HG02943 (cell line): Measurements from ENCODE around the gene PITX1.
"Not testable (repeated sequence)": the region's sequence is repeated elsewhere in the genome, so short reads cannot be mapped to it uniquely, and the experiment has no call there.

Experiments
- ATAC-seq: cut with Tn5 transposase; IDR thresholded peaks from one replicate; pipeline ENCODE4 v1.9.1; 2021; ENCODE audit warnings: mild to moderate bottlenecking, low read depth, moderate library complexity; ENCODE audit not compliant: unreplicated experiment

The PITX1 gene

GRCh38 chr5:135012033-135012588 lies 21.9 kb downstream of the PITX1 start:
- no peak for ATAC-seq

DNA sequence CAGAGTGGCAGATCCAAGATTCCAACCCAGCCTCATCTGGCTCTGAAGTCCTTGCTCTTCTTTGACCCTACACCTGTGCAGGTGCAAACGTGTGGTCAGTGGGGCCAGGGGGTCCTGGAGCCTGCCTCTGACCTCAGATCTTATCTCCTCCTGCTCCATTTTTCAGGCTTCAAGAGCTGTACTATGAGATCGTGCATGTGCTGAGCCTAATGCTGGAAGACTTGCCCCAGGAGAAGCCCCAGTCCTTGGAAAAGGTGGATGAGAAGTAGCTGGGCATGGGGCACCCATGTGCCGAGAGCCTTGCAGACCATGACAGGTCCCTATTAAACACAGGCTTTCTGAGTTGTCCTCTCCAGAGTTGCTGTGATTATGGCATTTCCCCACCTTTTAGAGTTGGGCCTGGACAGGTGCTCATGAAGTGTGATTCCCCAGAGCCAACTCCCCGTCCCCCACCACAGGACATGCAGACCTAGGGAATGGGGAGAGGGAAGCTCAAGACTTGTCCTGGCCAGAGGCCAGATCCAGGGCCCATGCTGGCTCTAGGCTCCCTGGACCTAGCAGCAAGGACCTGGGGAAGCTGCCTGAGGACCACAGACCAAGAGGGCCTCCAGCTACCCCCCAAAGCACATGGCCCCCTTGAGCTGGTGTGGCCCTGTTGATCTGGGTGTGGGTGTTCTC lies 22.5 kb downstream of the PITX1 start:
- no peak for ATAC-seq

- no peak for ATAC-seq
Observed at GRCh38 chr5:135010502-135011354, 23.3 kb downstream of the PITX1 start.

GRCh38 chr5:135009736-135010501 lies 24.1 kb downstream of the PITX1 start:
- no peak for ATAC-seq

- ATAC-seq, result no peak
Observed at GRCh38 chr5:135008981-135009735, 24.9 kb downstream of the PITX1 start.

GRCh38 chr5:135008556-135008955 lies 25.5 kb downstream of the PITX1 start:
- ATAC-seq, result no peak

- ATAC-seq, result no peak
Observed at GRCh38 chr5:135007749-135008363, 26.2 kb downstream of the PITX1 start.

DNA sequence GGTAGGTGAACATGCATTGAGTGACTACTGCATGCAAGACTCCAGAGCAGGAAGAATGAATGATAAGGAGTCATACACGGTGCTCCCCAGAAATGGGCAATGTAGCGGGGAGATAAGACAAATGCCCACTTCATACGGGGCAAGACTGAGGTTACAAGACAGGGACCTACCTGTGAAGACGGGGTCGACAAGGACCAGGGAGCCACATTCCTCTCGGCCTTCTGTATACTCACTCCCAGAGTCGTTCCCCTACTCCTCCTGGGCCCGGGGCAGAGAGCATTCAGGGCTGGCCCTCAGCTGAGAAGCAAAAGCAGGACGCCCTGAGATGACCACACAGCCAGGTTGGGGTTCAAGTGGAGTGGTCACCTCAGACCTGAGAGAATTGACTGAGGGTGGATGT lies 26.7 kb downstream of the PITX1 start:
- no peak for ATAC-seq

- ATAC-seq, result no peak
Observed at GRCh38 chr5:135005076-135005475, 29.0 kb downstream of the PITX1 start.

DNA sequence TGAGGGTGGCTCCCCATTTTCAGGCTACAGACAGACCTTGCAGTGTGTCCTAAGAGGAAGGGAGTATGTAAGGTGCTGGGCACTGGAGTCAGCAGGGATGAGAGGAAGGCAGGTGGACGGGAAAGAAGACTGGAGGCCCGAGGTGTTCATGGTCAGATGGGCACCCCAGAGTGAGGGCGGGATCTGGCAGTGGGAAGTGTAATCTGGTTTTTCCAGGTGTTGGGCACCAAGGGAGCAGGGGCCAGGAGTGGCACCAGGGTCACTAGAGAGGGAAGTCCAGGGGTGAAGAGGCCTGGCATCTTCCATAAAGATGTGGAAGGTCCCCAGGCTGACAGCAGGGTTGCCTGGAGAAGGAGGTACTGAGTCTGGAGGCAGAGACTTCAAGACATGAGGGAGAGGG lies 29.7 kb downstream of the PITX1 start:
- ATAC-seq, result no peak

DNA sequence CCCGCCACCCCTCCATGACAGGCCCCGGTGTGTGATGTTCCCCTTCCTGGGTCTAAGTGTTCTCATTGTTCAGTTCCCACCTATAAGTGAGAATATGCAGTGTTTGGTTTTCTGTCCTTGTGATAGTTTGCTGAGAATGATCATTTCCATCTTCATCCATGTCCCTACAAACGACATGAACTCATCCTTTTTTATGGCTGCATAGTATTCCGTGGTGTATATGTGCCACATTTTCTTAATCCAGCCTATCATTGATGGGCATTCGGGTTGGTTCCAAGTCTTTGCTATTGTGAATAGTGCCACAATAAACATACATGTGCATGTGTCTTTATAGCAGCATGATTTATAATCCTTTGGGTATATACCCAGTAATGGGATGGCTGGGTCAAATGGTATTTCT lies 36.0 kb downstream of the PITX1 start:
- ATAC-seq, result not testable (repeated sequence)

DNA sequence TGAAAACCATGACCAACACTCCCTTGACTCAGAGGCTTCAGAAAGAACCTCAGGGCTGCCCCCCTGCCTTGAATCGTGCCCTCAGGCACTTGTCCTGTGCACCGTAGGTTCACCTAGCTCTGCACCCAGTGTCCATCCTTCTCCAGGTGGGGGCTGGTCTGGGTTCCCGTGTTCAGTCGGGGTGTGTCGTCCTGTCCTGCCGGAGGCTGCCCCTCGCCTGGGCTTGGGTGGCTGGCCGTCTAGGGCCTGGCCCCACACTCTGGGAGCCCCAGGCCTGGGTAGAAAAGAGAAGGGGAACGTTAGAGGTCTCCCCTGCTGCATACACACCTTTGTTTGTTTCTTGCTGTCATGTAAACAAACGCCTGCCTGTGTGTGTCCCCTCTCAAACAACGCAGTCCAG lies 37.0 kb downstream of the PITX1 start:
- ATAC-seq, result no peak

GRCh38 chr5:134995850-134996402 lies 38.1 kb downstream of the PITX1 start:
- ATAC-seq, result no peak

DNA sequence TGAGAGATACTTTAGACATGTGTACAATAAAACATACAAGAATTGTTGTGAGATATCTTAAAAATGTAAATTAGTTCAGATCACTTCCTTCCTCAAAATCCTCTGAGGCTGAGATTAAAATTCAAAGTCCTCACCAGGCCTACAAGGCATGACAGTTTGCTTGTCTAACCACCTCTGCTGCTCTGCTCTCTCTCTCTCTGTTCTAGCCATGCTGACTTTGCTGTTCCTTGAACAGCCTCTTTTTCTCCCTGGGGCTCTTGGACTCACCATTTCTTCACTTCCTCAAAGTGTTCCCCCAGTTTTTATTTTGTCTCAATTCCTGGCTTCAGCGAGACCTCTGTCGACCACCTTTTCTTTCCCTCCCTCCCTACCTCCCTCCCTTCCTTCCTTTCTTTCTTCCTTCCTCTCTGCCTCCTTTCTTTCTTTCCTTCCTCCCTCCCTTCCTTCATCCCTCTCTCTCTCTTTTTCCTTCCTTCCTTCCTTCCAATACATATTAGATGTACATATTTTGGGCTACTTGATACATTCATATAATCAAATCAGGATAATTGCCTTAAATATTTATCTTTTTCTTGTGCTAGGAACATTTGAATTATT lies 39.4 kb downstream of the PITX1 start:
- ATAC-seq, result no peak

DNA sequence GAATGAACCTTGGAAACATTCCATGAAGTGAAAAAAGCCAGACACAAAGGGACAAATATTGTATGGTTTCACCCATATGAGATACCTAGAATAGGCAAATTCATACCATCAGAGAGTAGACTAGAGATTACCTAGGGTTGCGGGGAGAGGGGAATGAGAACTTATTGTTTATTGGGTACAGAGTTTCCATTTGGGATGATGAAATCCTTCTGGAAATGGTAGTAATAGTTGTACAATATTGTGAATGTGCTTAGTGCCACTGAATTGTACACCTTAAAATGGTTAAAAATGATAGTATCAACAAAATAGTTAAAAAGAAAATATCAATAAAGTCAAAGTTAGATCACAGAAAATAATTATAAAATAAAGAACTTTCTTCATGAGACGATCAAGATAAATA lies 40.9 kb downstream of the PITX1 start:
- ATAC-seq, result no peak

DNA sequence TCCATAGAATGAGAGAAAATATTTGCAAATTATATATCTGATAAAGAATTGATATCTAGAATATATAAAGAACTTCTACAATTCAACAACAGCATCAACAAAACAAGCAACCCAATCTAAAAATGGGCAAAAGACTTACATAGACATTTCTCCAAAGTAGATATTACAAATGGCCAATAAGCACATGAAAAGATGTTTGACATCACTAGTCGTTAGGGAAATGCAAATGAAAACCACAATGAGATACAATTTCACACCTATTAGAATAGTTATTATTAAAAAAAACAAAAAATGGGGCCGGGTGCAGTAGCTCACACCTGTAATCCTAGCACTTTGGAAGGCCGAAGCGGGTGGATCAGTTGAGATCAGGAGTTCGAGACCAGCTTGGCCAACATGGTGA lies 41.9 kb downstream of the PITX1 start:
- ATAC-seq, result no peak

DNA sequence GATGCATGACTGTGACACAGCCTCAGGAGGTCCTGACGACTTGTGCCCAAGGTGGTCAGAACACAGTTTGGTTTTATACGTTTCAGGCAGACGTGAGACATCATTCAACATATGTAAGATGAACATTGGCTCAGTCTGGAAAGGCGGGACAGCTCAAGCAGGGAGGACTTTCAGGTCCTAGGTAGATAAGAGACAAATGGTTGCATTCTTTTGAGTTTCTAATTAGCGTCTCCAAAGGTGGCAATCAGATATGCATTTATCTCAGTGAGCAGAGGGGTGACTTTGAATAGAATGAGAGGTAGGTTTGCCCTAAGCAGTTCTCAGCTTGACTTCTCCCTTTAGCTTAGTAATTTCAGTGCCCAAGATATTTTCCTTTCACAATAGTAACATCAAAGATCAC lies 43.8 kb downstream of the PITX1 start:
- not testable (repeated sequence) for ATAC-seq

DNA sequence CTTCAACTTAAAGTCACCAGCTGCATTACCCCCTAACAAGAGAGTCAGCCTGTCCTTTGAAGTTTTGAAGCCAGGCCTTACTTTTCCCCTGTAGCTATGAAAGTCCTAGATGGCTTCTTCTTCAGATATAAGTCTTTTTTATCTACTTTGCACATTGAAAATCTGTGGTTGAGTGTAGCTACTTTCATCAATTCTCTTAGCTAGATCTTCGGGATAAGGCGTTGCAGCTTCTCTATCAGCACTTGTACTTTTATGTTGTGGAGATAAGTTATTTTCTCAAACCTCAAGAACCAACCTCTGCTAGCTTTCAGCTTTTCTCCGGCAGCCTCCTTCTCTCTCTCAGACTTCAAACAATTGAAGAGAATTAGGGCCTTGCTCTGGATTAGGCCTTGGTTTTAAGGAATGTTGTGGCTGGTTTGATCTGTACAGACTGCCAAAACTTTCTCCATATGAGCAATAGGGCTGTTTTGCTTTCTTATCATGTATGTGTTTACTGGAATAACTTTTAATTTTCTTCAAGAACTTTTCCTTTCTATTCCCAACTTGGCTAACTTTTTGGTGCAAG lies 44.7 kb downstream of the PITX1 start:
- no peak for ATAC-seq

DNA sequence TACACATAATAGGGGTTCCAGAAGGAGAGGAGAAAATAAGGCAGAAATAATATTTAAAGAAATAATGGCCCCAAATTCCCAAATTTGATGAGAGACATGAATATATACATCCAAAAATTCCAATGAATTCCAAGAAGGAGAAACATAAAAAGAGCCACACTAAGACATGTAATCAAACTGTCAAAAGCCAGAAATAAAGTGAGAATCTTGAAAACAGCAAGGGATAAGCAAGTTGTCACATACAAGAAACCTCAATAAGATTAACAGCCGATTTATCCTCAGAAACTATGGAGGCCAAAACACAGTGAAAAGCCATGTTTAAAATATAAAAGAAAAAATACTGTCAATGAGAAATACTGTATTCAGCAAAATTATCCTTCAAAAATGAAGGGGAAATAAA lies 51.8 kb downstream of the PITX1 start:
- ATAC-seq, result no peak
